BLaER1 treated with 17β-estradiol and CSF1 and Interleukin-3, amounts not matched to agents 10 nM and 100 nM (cell line): ENCODE results near the gene DNM2.
"Not testable (repeated sequence)": the region's sequence is repeated elsewhere in the genome, so short reads cannot be mapped to it uniquely, and the experiment has no call there.

Experiments
- H3K27ac ChIP-seq, 11 experiments: shearing (Covaris generic); formaldehyde crosslinking; 2 replicates each; pipeline ENCODE4 v1.8.1; 2022
- H3K27me3 ChIP-seq, 11 experiments: shearing (Covaris generic); formaldehyde crosslinking; 2 replicates each; pipeline ENCODE4 v1.8.1; 2022
- H3K36me3 ChIP-seq, 11 experiments: shearing (Covaris generic); formaldehyde crosslinking; 2 replicates each; pipeline ENCODE4 v1.8.1; 2022
- H3K4me1 ChIP-seq, 10 experiments: shearing (Covaris generic); formaldehyde crosslinking; 2 replicates each; pipeline ENCODE4 v1.8.1; 2022
- H3K4me2 ChIP-seq, 11 experiments: shearing (Covaris generic); formaldehyde crosslinking; 2 replicates each; pipeline ENCODE4 v1.8.1; 2022
- H3K4me3 ChIP-seq, 10 experiments: shearing (Covaris generic); formaldehyde crosslinking; 2 replicates each; pipeline ENCODE4 v1.8.1; 2022
- H3K9ac ChIP-seq, 11 experiments: shearing (Covaris generic); formaldehyde crosslinking; 2 replicates each; pipeline ENCODE4 v1.8.1; 2022
- H3K9me3 ChIP-seq, 11 experiments: shearing (Covaris generic); formaldehyde crosslinking; replicated peaks in 1 of 11; 2 replicates each; pipeline ENCODE4 v1.8.1; 2022
- H4K20me1 ChIP-seq, 11 experiments: shearing (Covaris generic); formaldehyde crosslinking; 2 replicates each; pipeline ENCODE4 v1.8.1; 2022
- Cebpa-rat ChIP-seq, 11 experiments: shearing (Covaris generic); IDR thresholded peaks; 2 replicates each; pipeline ENCODE4 v1.8.1; 2022

The DNM2 gene

GRCh38 chr19:10866495-10866894 is 148.6 kb downstream of the DNM2 start:
- Histone ChIP-seq H4K20me1 (no peaks in the 10 kb centered on the region), H3K4me3 (no peak overlapping the region), H3K27me3 (no peaks in the 10 kb centered on the region), H3K4me2 (peak overlapping the region in 2 of 11 experiments; percentile 13 to 28; a peak in 4 of 22 replicates), H3K9ac (no peak overlapping the region), H3K4me1 (peaks cover 39 to 75% (median 54%) of the 10 kb centered on the region in 10 experiments), H3K27ac (no peak overlapping the region), H3K9me3 (no peaks in the 10 kb centered on the region), H3K36me3 (peaks cover 0 to 10% (median 0%) of the 10 kb centered on the region in 11 experiments; a peak in 4 of 22 replicates)
- peak in 5 of 11 experiments; percentile 10 to 80 (median 49); a peak in 6 of 22 replicates for TF ChIP-seq Cebpa-rat (IDR thresholded peaks at IDR 0.05)

GRCh38 chr19:10868872-10869547 is 151.1 kb downstream of the DNM2 start:
- Histone ChIP-seq H3K4me2 (peak overlapping the region in 5 of 11 experiments; percentile 2 to 82 (median 62); a peak in 6 of 22 replicates), H3K27me3 (no peaks in the 10 kb centered on the region), H3K27ac (peak overlapping the region in 3 of 11 experiments; percentile 14 to 86 (median 18); a peak in 3 of 22 replicates), H3K9ac (no peak overlapping the region), H3K4me3 (no peak overlapping the region), H3K4me1 (peaks cover 40 to 69% (median 53%) of the 10 kb centered on the region in 10 experiments), H3K9me3 (no peaks in the 10 kb centered on the region), H4K20me1 (peaks cover 0 to 16% (median 6%) of the 10 kb centered on the region in 11 experiments; a peak in 6 of 22 replicates), H3K36me3 (peaks cover 0 to 10% (median under 1%) of the 10 kb centered on the region in 11 experiments; a peak in 7 of 22 replicates)
- no peak for TF ChIP-seq Cebpa-rat (IDR thresholded peaks at IDR 0.05)

GRCh38 chr19:10869872-10870311 is 152.0 kb downstream of the DNM2 start:
- not testable (repeated sequence) for H3K9me3 ChIP-seq, H3K4me3 ChIP-seq, H3K27me3 ChIP-seq
- Histone ChIP-seq H3K9ac (peak overlapping the region in 6 of 11 experiments; percentile 72 to 81 (median 80); a peak in 7 of 22 replicates), H3K36me3 (peaks cover 0 to 19% (median 8%) of the 10 kb centered on the region in 11 experiments; a peak in 11 of 22 replicates), H3K4me2 (peak overlapping the region; percentile 67 to 97 (median 89)), H3K4me1 (peaks cover 40 to 70% (median 56%) of the 10 kb centered on the region in 10 experiments), H3K27ac (peak overlapping the region in 9 of 11 experiments; percentile 74 to 90 (median 82); a peak in 16 of 22 replicates), H4K20me1 (peaks cover 0 to 25% (median 15%) of the 10 kb centered on the region in 11 experiments; a peak in 10 of 22 replicates)

- Histone ChIP-seq H3K27me3 (no peaks in the 10 kb centered on the region), H4K20me1 (peaks cover 0 to 31% (median 16%) of the 10 kb centered on the region in 11 experiments; a peak in 10 of 22 replicates), H3K4me3 (peak overlapping the region; percentile 44 to 68 (median 56)), H3K4me2 (peak overlapping the region; percentile 67 to 97 (median 89)), H3K9me3 (no peaks in the 10 kb centered on the region), H3K9ac (peak overlapping the region; percentile 58 to 81 (median 74); a peak in 20 of 22 replicates), H3K4me1 (peaks cover 45 to 77% (median 60%) of the 10 kb centered on the region in 10 experiments), H3K36me3 (peaks cover 0 to 23% (median 8%) of the 10 kb centered on the region in 11 experiments; a peak in 11 of 22 replicates), H3K27ac (peak overlapping the region; percentile 59 to 90 (median 82); a peak in 21 of 22 replicates)
- no peak for TF ChIP-seq Cebpa-rat (IDR thresholded peaks at IDR 0.05)
These were observed 152.6 kb downstream of the DNM2 start for GRCh38 chr19:10870501-10870954.

- Histone ChIP-seq H4K20me1 (peaks cover 0 to 37% (median 17%) of the 10 kb centered on the region in 11 experiments; a peak in 12 of 22 replicates), H3K36me3 (peaks cover 0 to 23% (median 8%) of the 10 kb centered on the region in 11 experiments; a peak in 11 of 22 replicates), H3K4me1 (peaks cover 51 to 80% (median 66%) of the 10 kb centered on the region in 10 experiments), H3K9ac (peak within 1 kb of the TSS; percentile 89 to 98 (median 95)), H3K9me3 (no peaks in the 10 kb centered on the region), H3K27ac (peak within 1 kb of the TSS; percentile 83 to 95 (median 91)), H3K4me3 (peak within 1 kb of the TSS; percentile 75 to 90 (median 84)), H3K27me3 (no peaks in the 10 kb centered on the region), H3K4me2 (peak within 1 kb of the TSS; percentile 80 to 98 (median 95))
- no peak for TF ChIP-seq Cebpa-rat (IDR thresholded peaks at IDR 0.05)
These were observed 153.2 kb downstream of the DNM2 start, which contains the start of gene CARM1 for GRCh38 chr19:10870955-10871603. Gene CARM1, plus strand, starts transcription at chr19:10871553. Its CDS starts 150 bp downstream, at chr19:10871703.

GRCh38 chr19:10871711-10872545 is 154.0 kb downstream of the DNM2 start:
- no peak for TF ChIP-seq Cebpa-rat (IDR thresholded peaks at IDR 0.05)
- H3K4me3 ChIP-seq, result peak overlapping the region; percentile 75 to 90 (median 84)
- H3K4me1 ChIP-seq, result peaks cover 59 to 80% (median 71%) of the 10 kb centered on the region in 10 experiments

GRCh38 chr19:10872546-10873107 is 154.7 kb downstream of the DNM2 start:
- H3K9ac ChIP-seq, result peak overlapping the region; percentile 89 to 98 (median 95)
- peaks cover 0 to 52% (median 32%) of the 10 kb centered on the region in 11 experiments; a peak in 16 of 22 replicates for H4K20me1 ChIP-seq
- no peaks in the 10 kb centered on the region for H3K9me3 ChIP-seq
- peak overlapping the region; percentile 83 to 95 (median 91); a peak in 21 of 22 replicates for H3K27ac ChIP-seq
- peaks cover 66 to 80% (median 76%) of the 10 kb centered on the region in 10 experiments for H3K4me1 ChIP-seq
- peak overlapping the region; percentile 78 to 98 (median 95) for H3K4me2 ChIP-seq
- H3K4me3 ChIP-seq, result peak overlapping the region; percentile 75 to 90 (median 84)
- H3K27me3 ChIP-seq, result no peaks in the 10 kb centered on the region
- peaks cover 0 to 23% (median 8%) of the 10 kb centered on the region in 11 experiments; a peak in 11 of 22 replicates for H3K36me3 ChIP-seq
- no peak for TF ChIP-seq Cebpa-rat (IDR thresholded peaks at IDR 0.05)

More at GRCh38 chr19:10871711-10872545, 154.0 kb downstream of the DNM2 start:
- Histone ChIP-seq H3K4me2 (peak overlapping the region; percentile 78 to 98 (median 95)), H3K27me3 (no peaks in the 10 kb centered on the region), H3K9ac (peak overlapping the region; percentile 89 to 98 (median 95)), H3K9me3 (no peaks in the 10 kb centered on the region), H3K27ac (peak overlapping the region; percentile 83 to 95 (median 91)), H3K36me3 (peaks cover 0 to 23% (median 8%) of the 10 kb centered on the region in 11 experiments; a peak in 11 of 22 replicates), H4K20me1 (peaks cover 0 to 45% (median 26%) of the 10 kb centered on the region in 11 experiments; a peak in 16 of 22 replicates)
